ENCODE results near the gene CHCHD2. TPM values are rescaled to one million over a fixed set of nuclear protein-coding genes. Genes with fewer than 3 reads are reported as not detected.
"Not testable (repeated sequence)": the region's sequence is repeated elsewhere in the genome, so short reads cannot be mapped to it uniquely, and the experiment has no call there.

The CHCHD2 gene
- total RNA-seq, 4 donors from 2014 or later = 99.9 to 395 (median 254) TPM

DNA sequence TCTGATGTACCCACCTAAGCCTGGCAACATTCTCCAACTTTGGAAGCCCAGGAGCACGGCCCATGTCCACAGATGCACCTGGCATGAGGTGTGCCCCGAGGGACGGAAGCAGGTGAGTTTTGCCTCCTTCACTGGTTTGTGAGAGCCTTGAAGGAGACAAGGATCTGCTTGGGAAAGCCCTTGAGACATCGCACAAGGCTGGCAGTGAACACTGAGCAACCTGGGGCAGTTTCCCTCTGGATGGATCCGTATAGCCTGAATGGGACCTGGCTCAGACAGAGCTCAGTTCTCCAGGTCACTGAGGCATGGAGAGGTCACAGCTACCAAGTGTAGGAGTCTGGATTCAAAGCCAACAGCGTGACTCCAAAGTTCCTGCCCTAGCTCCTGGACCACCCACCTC lies 18.7 kb upstream of the CHCHD2 start:
- H3K9me3 ChIP-seq = no peaks in the 10 kb centered on the region
- 66% methylated on average over 3 of the region's 6 CpGs; no CpG with 5 or more reads in 1 of the 2 donors for WGBS, 2 donors (ENCODE audit: low coverage in 1 of 2)
- no peak overlapping the region for H3K27ac ChIP-seq
- no peaks in the 10 kb centered on the region for H3K27me3 ChIP-seq
- H3K4me3 ChIP-seq = no peak overlapping the region
- no peaks in the 10 kb centered on the region for H3K36me3 ChIP-seq
- DNase-seq = no peak
- TF ChIP-seq EP300 (IDR thresholded peaks at IDR 0.05; ENCODE audit: low read depth) (no peak), POLR2A (IDR thresholded peaks at IDR 0.05) (no peak), POLR2AphosphoS5 (IDR thresholded peaks at IDR 0.05) (no peak)
- TF ChIP-seq, protein P1, sequence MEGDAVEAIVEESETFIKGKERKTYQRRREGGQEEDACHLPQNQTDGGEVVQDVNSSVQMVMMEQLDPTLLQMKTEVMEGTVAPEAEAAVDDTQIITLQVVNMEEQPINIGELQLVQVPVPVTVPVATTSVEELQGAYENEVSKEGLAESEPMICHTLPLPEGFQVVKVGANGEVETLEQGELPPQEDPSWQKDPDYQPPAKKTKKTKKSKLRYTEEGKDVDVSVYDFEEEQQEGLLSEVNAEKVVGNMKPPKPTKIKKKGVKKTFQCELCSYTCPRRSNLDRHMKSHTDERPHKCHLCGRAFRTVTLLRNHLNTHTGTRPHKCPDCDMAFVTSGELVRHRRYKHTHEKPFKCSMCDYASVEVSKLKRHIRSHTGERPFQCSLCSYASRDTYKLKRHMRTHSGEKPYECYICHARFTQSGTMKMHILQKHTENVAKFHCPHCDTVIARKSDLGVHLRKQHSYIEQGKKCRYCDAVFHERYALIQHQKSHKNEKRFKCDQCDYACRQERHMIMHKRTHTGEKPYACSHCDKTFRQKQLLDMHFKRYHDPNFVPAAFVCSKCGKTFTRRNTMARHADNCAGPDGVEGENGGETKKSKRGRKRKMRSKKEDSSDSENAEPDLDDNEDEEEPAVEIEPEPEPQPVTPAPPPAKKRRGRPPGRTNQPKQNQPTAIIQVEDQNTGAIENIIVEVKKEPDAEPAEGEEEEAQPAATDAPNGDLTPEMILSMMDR (IDR thresholded peaks at IDR 0.05) = no peak
- intact Hi-C loops (cut with DNase I; ENCODE audit: low total_unique reads) (no loop called here), in situ Hi-C loops (cut with MboI; ENCODE audit: low pct_ligation_motif_present in 1 of 4, low pct_unique_long_range_greater_than_20kb in 1 of 4, low sequenced_read_pairs in 3 of 4) (no loop called here)
- no peaks in the 10 kb centered on the region for H3K4me1 ChIP-seq

DNA sequence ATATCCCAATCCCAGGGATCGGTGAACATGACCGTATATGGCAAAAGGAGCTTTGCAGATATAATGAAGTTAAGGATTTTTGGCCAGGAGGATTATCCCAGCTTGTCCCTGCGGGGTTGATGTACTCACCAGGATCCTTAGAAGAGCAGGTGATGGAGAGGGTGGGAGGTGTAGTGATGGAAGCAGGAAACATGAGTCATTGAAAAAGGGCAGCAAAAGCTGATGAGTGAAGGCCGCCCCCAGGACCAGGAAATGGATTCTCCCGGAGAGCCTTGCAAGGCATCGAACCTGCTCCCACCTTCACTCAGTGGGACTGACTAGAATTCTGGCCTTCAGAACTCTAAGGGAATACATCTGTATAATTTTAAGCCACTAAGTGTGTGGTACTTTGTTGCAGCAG lies 15.2 kb upstream of the CHCHD2 start:
- WGBS, 2 donors (ENCODE audit: low coverage in 1 of 2) = 80 to 93% methylated on average over 2 to 6 of the region's 6 CpGs
- Histone ChIP-seq H3K9me3 (no peaks in the 10 kb centered on the region), H3K4me1 (no peaks in the 10 kb centered on the region), H3K27ac (no peak overlapping the region), H3K4me3 (no peak overlapping the region), H3K36me3 (no peaks in the 10 kb centered on the region), H3K27me3 (peaks cover 5% of the 10 kb centered on the region)
- no peak for DNase-seq
- TF ChIP-seq POLR2AphosphoS5 (IDR thresholded peaks at IDR 0.05) (no peak), POLR2A (IDR thresholded peaks at IDR 0.05) (no peak), EP300 (IDR thresholded peaks at IDR 0.05; ENCODE audit: low read depth) (no peak)
- TF ChIP-seq, protein P1 (IDR thresholded peaks at IDR 0.05) = no peak
- in situ Hi-C loops (cut with MboI; ENCODE audit: low pct_ligation_motif_present in 1 of 4, low pct_unique_long_range_greater_than_20kb in 1 of 4, low sequenced_read_pairs in 3 of 4) (no loop called here), intact Hi-C loops (cut with DNase I; ENCODE audit: low total_unique reads) (no loop called here)

DNA sequence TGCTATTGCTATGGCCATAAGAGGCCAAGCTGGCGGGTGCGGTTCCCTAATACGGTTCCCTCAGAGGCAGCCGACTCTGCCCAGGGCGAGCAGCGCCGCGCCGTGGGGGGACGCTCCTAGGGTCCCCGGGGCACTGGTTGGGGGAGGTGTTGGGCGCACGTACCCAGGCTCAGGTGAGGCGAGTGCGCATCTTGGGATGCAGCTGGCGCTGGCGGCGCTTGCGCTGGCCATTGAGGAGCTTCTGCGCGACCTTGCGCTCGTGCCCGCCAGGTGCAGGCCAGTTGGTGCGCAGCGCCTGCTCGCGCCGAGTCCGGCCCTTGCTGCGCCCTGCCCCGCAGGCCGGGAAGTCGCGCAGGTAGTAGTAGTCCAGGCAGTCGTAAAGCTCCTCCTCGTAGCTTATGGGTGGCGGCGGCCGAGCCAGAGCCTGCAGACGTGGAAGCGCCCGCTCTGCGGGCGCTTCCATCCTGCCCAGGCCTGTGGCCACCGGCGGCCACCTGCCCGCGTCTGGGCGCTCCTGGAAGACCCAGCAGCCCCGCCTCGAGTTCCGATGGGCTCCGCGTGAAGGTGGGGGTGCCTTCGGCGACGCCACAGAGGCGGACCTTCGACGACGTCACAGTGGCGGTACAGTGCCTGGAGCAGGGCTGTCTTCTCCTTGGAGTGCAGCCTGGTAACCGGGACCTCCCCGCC lies 9.7 kb upstream of the CHCHD2 start, which contains the start of gene NUPR2:
NUPR2 (minus strand) TSS at position 566 of the 687 bp plus-strand sequence; CDS start at position 463, 103 bp downstream.
- Histone ChIP-seq H3K36me3 (no peaks in the 10 kb centered on the region), H3K9me3 (no peaks in the 10 kb centered on the region), H3K4me1 (peaks cover 0 to 6% (median 2%) of the 10 kb centered on the region in 4 donors), H3K4me3 (peak within 1 kb of the TSS in 3 of 4 donors; percentile 11 to 35 (median 22)), H3K27ac (no peak within 1 kb of the TSS), H3K27me3 (peaks cover 19% of the 10 kb centered on the region)
- no peak for TF ChIP-seq POLR2A (IDR thresholded peaks at IDR 0.05)
- TF ChIP-seq, protein P1 (IDR thresholded peaks at IDR 0.05) = no peak
- TF ChIP-seq EP300 (IDR thresholded peaks at IDR 0.05; ENCODE audit: low read depth) = no peak
- TF ChIP-seq POLR2AphosphoS5 (IDR thresholded peaks at IDR 0.05) = no peak
- peak; percentile 11 for DNase-seq
- intact Hi-C loops (cut with DNase I; ENCODE audit: low total_unique reads) (no loop called here), in situ Hi-C loops (cut with MboI; ENCODE audit: low pct_ligation_motif_present in 1 of 4, low pct_unique_long_range_greater_than_20kb in 1 of 4, low sequenced_read_pairs in 3 of 4) (no loop called here)
- 23% methylated on average over 37 of the region's 65 CpGs; no CpG with 5 or more reads in 1 of the 2 donors for WGBS, 2 donors (ENCODE audit: low coverage in 1 of 2)

DNA sequence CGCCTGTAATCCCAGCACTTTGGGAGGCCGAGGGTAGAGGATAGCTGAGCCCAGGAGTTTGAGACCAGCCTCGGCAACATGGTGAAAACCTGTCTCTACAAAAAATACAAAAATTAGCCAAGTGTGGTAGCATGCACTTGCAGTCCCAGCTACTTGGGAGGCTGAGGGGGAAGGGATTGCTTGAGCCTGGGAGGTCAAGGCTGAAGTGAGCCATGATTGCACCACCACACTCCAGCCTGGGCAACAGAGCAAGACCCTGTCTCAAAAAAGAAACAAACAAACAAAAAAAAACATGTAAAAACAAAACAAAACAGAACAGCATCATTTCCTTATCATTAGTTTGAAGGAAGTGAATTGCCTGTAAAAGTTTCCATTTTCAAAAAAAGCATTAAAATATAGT lies 6.0 kb upstream of the CHCHD2 start:
- in situ Hi-C loops (cut with MboI; ENCODE audit: low pct_ligation_motif_present in 1 of 4, low pct_unique_long_range_greater_than_20kb in 1 of 4, low sequenced_read_pairs in 3 of 4); H3K27ac ChIP-seq; DNase-seq; H3K4me1 ChIP-seq; intact Hi-C loops (cut with DNase I; ENCODE audit: low total_unique reads); H3K36me3 ChIP-seq; H3K4me3 ChIP-seq; H3K9me3 ChIP-seq: not testable (repeated sequence)
- 92% methylated on average over 3 of the region's 3 CpGs; no CpG with 5 or more reads in 1 of the 2 donors for WGBS, 2 donors (ENCODE audit: low coverage in 1 of 2)
- H3K27me3 ChIP-seq = peaks cover 19% of the 10 kb centered on the region

Measured in transverse colon (tissue), 4 donors.